IMR-90 (cell line): ENCODE data around the gene MPZ. TPM values are rescaled to one million over a fixed set of nuclear protein-coding genes. Genes with fewer than 3 reads are reported as not detected.

Experiments
- ATAC-seq: fragments of 200-7000 bp; cut with Tn5 transposase; 2 replicates; pipeline ENCODE4 v1.9.1; 2020; ENCODE audit warnings: low read depth, mild to moderate bottlenecking, moderate library complexity
- BruUV-seq: library from RNA; stranded (reverse); fragments of 400-500 nt; replicated peaks from 2 replicates; lab custom pipeline; 2021; lab: Mats Ljungman, UMichigan
- CTCF ChIA-PET: fragments of 300-600 bp; formaldehyde crosslinking; extraction: SDS; loops from one replicate; lab custom pipeline; 2021; ENCODE audit warnings: antibody characterized with exemption; lab: Yijun Ruan, JAX
- POLR2A ChIA-PET: fragments of 300-600 bp; sonication (Branson Sonifier 250); formaldehyde crosslinking; loops from one replicate; lab custom pipeline; 2022; ENCODE audit warnings: antibody characterized with exemption; ENCODE audit not compliant: unreplicated experiment; lab: Charles Lee
- DNase-seq: peaks from one replicate; pipeline ENCODE4 v3.0.0; 2013
- H2AFZ ChIP-seq: replicated peaks from 2 replicates; pipeline ENCODE3; 2013; ENCODE audit warnings: low read length, mild to moderate bottlenecking; ENCODE audit not compliant: poor library complexity
- H2AK5ac ChIP-seq: 2 replicates; pipeline ENCODE4 v1.6.1; 2013; ENCODE audit warnings: low read depth, low read length, inconsistent platforms
- H2AK9ac ChIP-seq: replicated peaks from 2 replicates; pipeline ENCODE3; 2013; ENCODE audit warnings: mild to moderate bottlenecking, low read depth, low read length, moderate library complexity; ENCODE audit not compliant: poor library complexity
- H2BK120ac ChIP-seq: 2 replicates; pipeline ENCODE4 v1.6.1; 2013; ENCODE audit warnings: low read depth, low read length, inconsistent platforms
- H2BK15ac ChIP-seq: 3 replicates; pipeline ENCODE4 v1.6.1; 2013; ENCODE audit warnings: low read depth, low read length, inconsistent platforms
- H2BK20ac ChIP-seq: 2 replicates; pipeline ENCODE4 v1.6.1; 2013; ENCODE audit warnings: low read depth, mild to moderate bottlenecking, inconsistent platforms, low read length, moderate library complexity
- H2BK5ac ChIP-seq: 2 replicates; pipeline ENCODE4 v1.6.1; 2013; ENCODE audit warnings: mild to moderate bottlenecking, low read depth, low read length, inconsistent platforms; ENCODE audit not compliant: poor library complexity, severe bottlenecking
- H3K14ac ChIP-seq: replicated peaks from 2 replicates; pipeline ENCODE4 v1.6.1; 2013; ENCODE audit warnings: low read depth, low read length, inconsistent platforms
- H3K18ac ChIP-seq: 2 replicates; pipeline ENCODE4 v1.6.1; 2013; ENCODE audit warnings: low read depth, low read length, control low read depth
- H3K23ac ChIP-seq: 2 replicates; pipeline ENCODE4 v1.6.1; 2013; ENCODE audit warnings: low read depth, low read length, inconsistent platforms
- H3K27ac ChIP-seq: 2 replicates; pipeline ENCODE4 v1.5.1; 2013; ENCODE audit warnings: mild to moderate bottlenecking, control low read depth, low read length; ENCODE audit not compliant: insufficient read depth
- H3K27me3 ChIP-seq: 2 replicates; pipeline ENCODE4 v1.6.1; 2013; ENCODE audit warnings: low read length; ENCODE audit not compliant: control insufficient read depth, insufficient read depth
- H3K36me3 ChIP-seq: 2 replicates; pipeline ENCODE4 v1.6.1; 2013; ENCODE audit warnings: low read length, mixed read lengths; ENCODE audit not compliant: control insufficient read depth, insufficient read depth
- H3K4ac ChIP-seq: 2 replicates; pipeline ENCODE4 v1.6.1; 2013; ENCODE audit warnings: low read depth, low read length, inconsistent platforms
- H3K4me1 ChIP-seq: 2 replicates; pipeline ENCODE4 v1.6.1; 2013; ENCODE audit warnings: low read length, mixed read lengths; ENCODE audit not compliant: control insufficient read depth, insufficient read depth
- H3K4me2 ChIP-seq: 2 replicates; pipeline ENCODE4 v1.6.1; 2013; ENCODE audit warnings: low read depth, mild to moderate bottlenecking, control low read depth, low read length, moderate library complexity
- H3K4me3 ChIP-seq: 2 replicates; pipeline ENCODE4 v1.5.1; 2013; ENCODE audit warnings: low read depth, mild to moderate bottlenecking, control low read depth, low read length, moderate library complexity; ENCODE audit not compliant: insufficient read depth
- H3K56ac ChIP-seq: 2 replicates; pipeline ENCODE4 v1.6.1; 2013; ENCODE audit warnings: low read length, inconsistent platforms; ENCODE audit not compliant: insufficient read depth; ENCODE audit errors: extremely low read depth
- H3K79me1 ChIP-seq, 2 experiments: 2 replicates each; pipeline ENCODE4 v1.6.1; 2013; ENCODE audit warnings: low read length in 2 of 2, inconsistent platforms in 1 of 2, low read depth in 1 of 2
- H3K9ac ChIP-seq: 2 replicates; pipeline ENCODE4 v1.6.1; 2013; ENCODE audit warnings: low read depth, low read length, control low read depth
- H3K9me1 ChIP-seq: 2 replicates; pipeline ENCODE4 v1.6.1; 2013; ENCODE audit warnings: low read length, inconsistent platforms; ENCODE audit not compliant: insufficient read depth
- H3K9me3 ChIP-seq: 2 replicates; pipeline ENCODE4 v1.6.1; 2013; ENCODE audit warnings: low read length; ENCODE audit not compliant: control insufficient read depth, insufficient read depth
- H4K20me1 ChIP-seq: 2 replicates; pipeline ENCODE4 v1.6.1; 2013; ENCODE audit warnings: low read length, inconsistent platforms; ENCODE audit not compliant: insufficient read depth
- H4K5ac ChIP-seq: 2 replicates; pipeline ENCODE4 v1.6.1; 2013; ENCODE audit warnings: mild to moderate bottlenecking, low read depth, low read length, control low read depth
- H4K8ac ChIP-seq, 2 experiments: 2 replicates each; pipeline ENCODE4 v1.6.1; 2013; ENCODE audit warnings: low read depth in 2 of 2, low read length in 2 of 2, control low read depth in 1 of 2, inconsistent platforms in 1 of 2
- H4K91ac ChIP-seq: 2 replicates; pipeline ENCODE4 v1.6.1; 2013; ENCODE audit warnings: low read depth, low read length, inconsistent platforms; ENCODE audit not compliant: insufficient read depth
- CEBPB ChIP-seq: IDR thresholded peaks from 2 replicates; pipeline ENCODE4 v1.6.1; 2012; ENCODE audit warnings: low read depth, low read length, improper control_type of control experiment
- ELK1 ChIP-seq: fragments of 150-350 bp; IDR thresholded peaks from 2 replicates; pipeline ENCODE4 v1.6.1; 2016; ENCODE audit warnings: low read depth, mild to moderate bottlenecking, low read length, moderate library complexity, borderline replicate concordance
- MAZ ChIP-seq: IDR thresholded peaks from 2 replicates; pipeline ENCODE4 v1.6.1; 2012; ENCODE audit warnings: low read depth, mild to moderate bottlenecking, low read length, improper control_type of control experiment, moderate library complexity, borderline replicate concordance
- POLR2A ChIP-seq: IDR thresholded peaks from 2 replicates; pipeline ENCODE4 v1.6.1; 2012; ENCODE audit warnings: mild to moderate bottlenecking, low read depth, low read length
- RAD21 ChIP-seq: IDR thresholded peaks from 2 replicates; pipeline ENCODE4 v1.6.1; 2012; ENCODE audit warnings: low read length, improper control_type of control experiment
- RCOR1 ChIP-seq: IDR thresholded peaks from 2 replicates; pipeline ENCODE4 v1.6.1; 2012; ENCODE audit warnings: mild to moderate bottlenecking, low read length, improper control_type of control experiment; ENCODE audit not compliant: insufficient replicate concordance
- USF2 ChIP-seq: fragments of 150-350 bp; IDR thresholded peaks from 2 replicates; pipeline ENCODE4 v1.6.1; 2017; ENCODE audit warnings: mild to moderate bottlenecking, antibody characterized with exemption, low read length, low read depth
- WGBS, 2 experiments: methylation state at CpG; one replicate each; pipeline versions ENCODE4 v1.1.5 to v1.1.7; 2013; ENCODE audit warnings: missing lambda C conversion rate in 2 of 2; ENCODE audit not compliant: insufficient read length in 1 of 2; ENCODE audit errors: extremely low coverage in 2 of 2; 5-methylcytosine and 5-hydroxymethylcytosine counted together
- dilution Hi-C: fragments of 300-500 bp; cut with HindIII; formaldehyde crosslinking; loops from one replicate; pipeline ENCODE4 v1.14.3; 2018; ENCODE audit warnings: low sequenced_read_pairs; ENCODE audit not compliant: unreplicated experiment
- in situ Hi-C: fragments of 300-500 bp; cut with MboI; formaldehyde crosslinking; loops from 3 replicates; pipeline ENCODE4 v1.14.3; 2019; ENCODE audit warnings: low sequenced_read_pairs, inconsistent platforms, mixed read lengths
- intact Hi-C: fragments of 100-400 bp; cut with micrococcal nuclease; formaldehyde crosslinking; loops from 2 replicates; pipeline ENCODE4 v1.10.0; 2022
- polyA plus RNA-seq, 3 experiments: library from polyadenylated mRNA; depleted of rRNA; stranded (reverse); fragments of >200 nt; gene quantifications; 2 replicates each; pipeline ENCODE4 v1.2.3, GENCODE V29; 2012; ENCODE audit warnings: low replicate concordance in 1 of 3
- total RNA-seq: library from RNA; depleted of rRNA; stranded (reverse); fragments of >200 nt; gene quantifications from 2 replicates; pipeline ENCODE4 v1.2.3, GENCODE V29; 2012
- TF ChIP-seq, protein P1 (sequence below): conservative IDR thresholded peaks from 2 replicates; pipeline ENCODE4 v1.5.1; 2012; ENCODE audit warnings: mild to moderate bottlenecking, low read depth, low read length, improper control_type of control experiment

The MPZ gene
- total and polyA plus RNA-seq, 2 of the 4 experiments (the other 2 are of a cell fraction), result 0.18 to 0.96 TPM

GRCh38 chr1:161314201-161314981 lies 4.6 kb upstream of the MPZ start, which contains the start of gene SDHC:
TSS of gene SDHC (plus strand) at chr1:161314381. CDS start at chr1:161314406, 25 bp downstream.
- dilution Hi-C loops, result no loop called here

More at GRCh38 chr1:161314201-161314981, 4.6 kb upstream of the MPZ start, which contains the start of gene SDHC:
- peak within 1 kb of the TSS; percentile 83 for H3K56ac ChIP-seq
- H3K14ac ChIP-seq, result peak within 1 kb of the TSS; percentile 97
- H3K27me3 ChIP-seq, result no peaks in the 10 kb centered on the region; the same call in 1 of the 2 replicates
- H3K9ac ChIP-seq, result peak within 1 kb of the TSS; percentile 88
- DNase-seq, result peak; percentile 85
- H3K23ac ChIP-seq, result peak within 1 kb of the TSS; percentile 82
- WGBS, 2 experiments, result 0% methylated on average over 3 of the region's 45 CpGs; no CpG with 5 or more reads in 1 of the 2 experiments
- no peaks in the 10 kb centered on the region for H3K4me1 ChIP-seq
- no peaks in the 10 kb centered on the region for H3K9me3 ChIP-seq
- peak; percentile 96 for ATAC-seq
- peak within 1 kb of the TSS; percentile 76 for H2AK5ac ChIP-seq
- peaks cover 0 to 17% of the 10 kb centered on the region in 2 experiments; a peak in 2 of 4 replicates for H3K79me1 ChIP-seq
- 0 out of 2 replicates have a peak, but pooled peaks cover 3% of the 10 kb centered on the region for H3K9me1 ChIP-seq
- peak within 1 kb of the TSS; percentile 92 for H2AFZ ChIP-seq
- H4K5ac ChIP-seq, result peak within 1 kb of the TSS; percentile 53
- H3K4me3 ChIP-seq, result peak within 1 kb of the TSS; percentile 71
- H3K4ac ChIP-seq, result peak within 1 kb of the TSS; percentile 84
- H2BK15ac ChIP-seq, result peak within 1 kb of the TSS; percentile 37; the same call in 1 of the 3 replicates
- H4K20me1 ChIP-seq, result no peaks in the 10 kb centered on the region; the same call in 1 of the 2 replicates
- in situ Hi-C loops (no loop called here), intact Hi-C loops (no loop called here)
- TF ChIP-seq RCOR1 (no peak), CEBPB (no peak), POLR2A (peak; percentile 97), ELK1 (no peak), RAD21 (no peak), USF2 (peak; percentile 89), MAZ (peak; percentile 98)
- TF ChIP-seq, protein P1, sequence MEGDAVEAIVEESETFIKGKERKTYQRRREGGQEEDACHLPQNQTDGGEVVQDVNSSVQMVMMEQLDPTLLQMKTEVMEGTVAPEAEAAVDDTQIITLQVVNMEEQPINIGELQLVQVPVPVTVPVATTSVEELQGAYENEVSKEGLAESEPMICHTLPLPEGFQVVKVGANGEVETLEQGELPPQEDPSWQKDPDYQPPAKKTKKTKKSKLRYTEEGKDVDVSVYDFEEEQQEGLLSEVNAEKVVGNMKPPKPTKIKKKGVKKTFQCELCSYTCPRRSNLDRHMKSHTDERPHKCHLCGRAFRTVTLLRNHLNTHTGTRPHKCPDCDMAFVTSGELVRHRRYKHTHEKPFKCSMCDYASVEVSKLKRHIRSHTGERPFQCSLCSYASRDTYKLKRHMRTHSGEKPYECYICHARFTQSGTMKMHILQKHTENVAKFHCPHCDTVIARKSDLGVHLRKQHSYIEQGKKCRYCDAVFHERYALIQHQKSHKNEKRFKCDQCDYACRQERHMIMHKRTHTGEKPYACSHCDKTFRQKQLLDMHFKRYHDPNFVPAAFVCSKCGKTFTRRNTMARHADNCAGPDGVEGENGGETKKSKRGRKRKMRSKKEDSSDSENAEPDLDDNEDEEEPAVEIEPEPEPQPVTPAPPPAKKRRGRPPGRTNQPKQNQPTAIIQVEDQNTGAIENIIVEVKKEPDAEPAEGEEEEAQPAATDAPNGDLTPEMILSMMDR, result peak; percentile 51
- ChIA-PET POLR2A (interaction anchor here (0.6 kb wide), 1 partner anchor 12 kb away, joined by 3 read pairs; no protein-coding TSS in a partner anchor), CTCF (interaction anchor here (1.0 to 1.9 kb wide), 4 partner anchors 11 to 60 kb away, joined by 3 to 4 read pairs (median 3); no protein-coding TSS in a partner anchor)
- no peak within 1 kb of the TSS for H2BK20ac ChIP-seq
- H4K8ac ChIP-seq, result peak within 1 kb of the TSS; percentile 94 to 96
- peak within 1 kb of the TSS; percentile 90 for H2AK9ac ChIP-seq
- H2BK120ac ChIP-seq, result peak within 1 kb of the TSS; percentile 6; the same call in 1 of the 2 replicates
- TSS peak; percentile 82 for BruUV-seq
- H2BK5ac ChIP-seq, result peak within 1 kb of the TSS; percentile 47
- peak within 1 kb of the TSS; percentile 9; the same call in 1 of the 2 replicates for H3K18ac ChIP-seq
- H4K91ac ChIP-seq, result peak within 1 kb of the TSS; percentile 63
- peak within 1 kb of the TSS; percentile 88 for H3K27ac ChIP-seq
- no peaks in the 10 kb centered on the region; the same call in 1 of the 2 replicates for H3K36me3 ChIP-seq
- H3K4me2 ChIP-seq, result peak within 1 kb of the TSS; percentile 89
